CD1c-positive myeloid dendritic cell (primary cell): ENCODE results near the gene CA12.
A peak's percentile ranks its signal among the peaks of the same experiment; 100 is the strongest.
"Not testable (repeated sequence)": the region's sequence is repeated elsewhere in the genome, so short reads cannot be mapped to it uniquely, and the experiment has no call there.

Source experiments
- DNase-seq: peaks from one replicate; pipeline ENCODE4 v3.0.0-alpha.2; 2016; ENCODE audit errors: extremely low spot score

The CA12 gene

DNA sequence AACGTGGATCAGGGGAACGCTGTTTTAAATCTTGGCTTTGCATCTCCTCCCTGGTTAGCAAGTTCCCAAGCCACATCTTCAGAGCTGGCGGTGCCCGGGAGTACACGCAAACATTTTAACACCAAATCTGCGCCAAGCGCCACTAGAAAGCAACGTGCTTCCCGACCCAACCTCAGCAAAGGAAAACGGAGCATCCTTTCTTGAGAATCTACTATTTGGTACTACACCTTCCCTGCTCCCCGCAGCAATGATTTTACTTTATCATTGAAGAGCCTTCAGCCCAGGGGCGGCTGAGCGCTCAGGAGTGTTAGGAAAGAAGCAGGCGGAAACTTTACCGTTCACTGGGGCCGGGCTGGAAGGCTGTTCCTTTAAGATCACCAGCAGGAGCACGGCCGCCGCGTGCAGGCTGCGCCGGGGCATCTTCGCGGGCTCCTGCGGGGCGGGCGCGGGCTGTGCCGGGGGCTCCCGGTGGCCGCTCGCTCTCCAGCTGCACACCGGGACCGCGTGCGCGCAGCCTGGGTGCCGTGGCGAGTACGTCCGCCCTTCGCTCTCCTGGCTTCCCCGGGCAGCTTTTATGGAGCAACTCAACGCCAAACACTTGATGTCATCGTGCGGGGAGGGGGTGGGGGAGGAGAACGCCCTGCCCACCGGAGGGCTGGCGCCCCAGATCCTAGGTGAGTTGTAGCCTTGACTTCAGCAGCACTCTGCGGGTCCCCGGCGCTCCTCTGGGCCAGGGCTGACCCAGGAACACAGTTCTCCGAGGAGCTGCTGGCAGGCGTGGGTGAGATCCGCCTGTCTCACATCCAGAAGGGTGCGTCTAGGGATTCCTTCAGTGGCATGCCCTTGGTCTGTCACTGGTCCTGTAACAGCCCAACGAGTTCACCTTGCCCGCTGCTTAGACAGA, at the start of gene CA12:
Gene CA12, minus strand, starts transcription at position 546 of the 904 bp plus-strand sequence. Its CDS starts 126 bp downstream, at position 420.
- DNase-seq, result peak; percentile 39

GRCh38 chr15:63430766-63431451, 49.3 kb upstream of the CA12 start:
- no peak for DNase-seq

GRCh38 chr15:63426552-63426951, 44.9 kb upstream of the CA12 start:
- DNase-seq, result no peak

DNA sequence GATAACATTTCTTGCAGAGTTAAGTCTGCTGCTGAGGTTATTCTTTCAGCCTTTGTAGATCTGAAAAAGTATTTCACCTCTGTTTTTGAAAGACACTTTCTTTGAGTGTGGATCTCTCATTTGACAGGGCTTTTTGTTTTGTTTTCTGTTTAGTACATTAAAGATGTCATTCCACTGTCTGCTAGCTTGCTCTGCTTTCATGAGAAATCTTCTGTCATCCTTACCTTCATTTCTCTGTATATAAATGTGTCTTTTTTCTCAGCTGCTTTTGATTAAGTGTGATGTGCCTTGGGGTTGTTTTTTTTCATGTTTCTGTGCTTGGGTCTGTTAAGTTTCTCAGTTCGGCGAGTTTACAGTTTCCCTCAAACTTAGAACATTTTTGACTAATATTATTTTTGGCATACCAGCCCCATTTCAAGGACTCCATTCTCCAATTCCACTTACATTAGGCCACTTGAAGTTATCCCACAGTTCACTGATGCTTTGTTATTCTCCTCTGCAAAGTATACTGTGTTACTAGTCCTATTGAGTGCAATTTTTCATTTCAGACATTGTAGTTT, 43.9 kb upstream of the CA12 start:
- DNase-seq, result no peak

- no peak for DNase-seq
These were observed 41.4 kb upstream of the CA12 start for GRCh38 chr15:63422891-63423590.

GRCh38 chr15:63421433-63421832, 39.8 kb upstream of the CA12 start:
- no peak for DNase-seq

DNA sequence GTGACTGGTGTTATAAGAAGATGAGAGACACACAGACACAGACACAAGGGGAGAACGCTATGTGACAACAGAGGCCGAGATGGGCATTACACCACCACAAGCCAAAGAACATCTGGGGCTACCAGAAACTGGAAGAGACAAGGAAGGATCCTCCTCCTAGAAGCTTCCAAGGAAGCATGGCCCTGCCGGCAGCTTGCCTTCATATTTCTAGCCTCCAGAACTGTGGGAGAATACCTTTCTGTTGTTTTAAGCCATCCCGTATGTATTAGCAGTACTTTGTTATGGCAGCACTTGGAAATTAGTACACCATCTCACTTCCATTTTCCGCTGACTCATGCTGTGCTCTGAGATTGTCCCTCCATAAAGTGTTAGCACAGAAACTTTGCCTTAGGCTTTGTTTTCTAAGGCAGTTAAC, 38.7 kb upstream of the CA12 start:
- DNase-seq, result no peak

DNA sequence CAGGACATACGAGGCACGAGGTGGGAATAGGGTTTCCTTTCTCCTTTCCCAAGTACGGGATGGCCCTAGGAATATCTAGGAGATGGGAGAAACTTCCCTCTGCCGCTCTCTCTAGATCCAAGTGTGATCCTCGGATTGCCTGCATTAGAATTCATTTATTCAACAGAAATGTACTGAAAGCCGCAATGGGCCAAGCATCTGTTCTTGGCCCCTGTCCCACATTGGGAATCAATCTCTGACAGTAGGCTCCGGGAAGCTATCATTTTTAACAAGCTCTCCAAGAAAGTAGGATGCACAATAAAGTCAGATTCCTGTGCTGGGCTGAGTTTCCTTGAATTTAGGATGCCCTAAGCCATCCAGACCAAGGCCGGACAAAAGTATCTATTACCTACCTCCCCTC, 37.2 kb upstream of the CA12 start:
- DNase-seq, result no peak

DNA sequence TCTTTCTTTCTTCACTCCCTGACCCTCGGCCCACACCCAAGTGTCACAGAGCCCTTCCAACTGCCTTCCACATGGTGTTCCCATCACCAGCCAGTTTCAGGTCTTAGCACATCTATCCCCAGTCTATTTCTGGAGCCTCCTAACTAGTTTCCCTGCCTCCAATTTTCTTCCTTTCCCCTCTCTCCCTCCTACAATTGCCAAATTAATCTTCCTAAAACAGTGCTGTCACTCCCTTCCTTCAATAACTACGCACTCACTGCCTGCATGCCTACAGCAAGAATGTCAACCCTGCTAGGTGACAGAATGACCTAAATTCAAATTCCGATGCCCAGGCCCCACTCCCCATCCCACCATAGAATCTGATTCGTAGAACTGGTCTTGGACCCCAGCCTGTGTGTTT, 36.1 kb upstream of the CA12 start:
- no peak for DNase-seq

- DNase-seq, result not testable (repeated sequence)
These were observed 35.6 kb upstream of the CA12 start for GRCh38 chr15:63417274-63417673.

DNA sequence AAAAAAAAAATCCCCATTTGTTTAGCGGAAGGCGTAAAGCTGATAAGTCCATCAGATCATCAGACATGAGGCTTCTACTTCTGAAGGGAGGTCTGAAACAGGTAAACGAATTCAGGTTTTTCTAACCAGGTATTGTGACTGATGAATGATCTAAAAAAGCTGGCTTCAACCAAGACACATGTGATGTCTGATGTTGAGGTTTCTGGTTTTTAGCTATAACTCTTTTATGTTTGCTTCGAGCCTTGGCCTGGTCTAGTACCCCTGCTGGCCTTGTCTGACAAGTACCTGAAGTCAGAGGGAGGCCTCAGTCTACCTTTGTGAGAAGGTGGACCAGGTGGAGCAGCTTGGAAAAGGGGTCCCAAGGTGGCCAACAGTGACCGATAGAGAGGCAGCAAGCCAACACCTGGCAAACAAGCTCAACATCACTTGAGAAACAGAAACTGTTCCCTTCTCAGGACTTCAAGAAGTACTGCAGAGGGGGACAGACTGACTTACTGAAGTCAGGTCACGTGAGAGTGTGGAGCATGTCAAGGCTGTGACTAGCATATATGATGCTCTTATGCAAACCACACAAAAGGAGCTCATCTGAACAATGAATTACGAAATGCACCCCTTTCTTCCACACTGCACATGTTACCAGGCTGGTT, 33.0 kb upstream of the CA12 start:
- DNase-seq, result no peak

DNA sequence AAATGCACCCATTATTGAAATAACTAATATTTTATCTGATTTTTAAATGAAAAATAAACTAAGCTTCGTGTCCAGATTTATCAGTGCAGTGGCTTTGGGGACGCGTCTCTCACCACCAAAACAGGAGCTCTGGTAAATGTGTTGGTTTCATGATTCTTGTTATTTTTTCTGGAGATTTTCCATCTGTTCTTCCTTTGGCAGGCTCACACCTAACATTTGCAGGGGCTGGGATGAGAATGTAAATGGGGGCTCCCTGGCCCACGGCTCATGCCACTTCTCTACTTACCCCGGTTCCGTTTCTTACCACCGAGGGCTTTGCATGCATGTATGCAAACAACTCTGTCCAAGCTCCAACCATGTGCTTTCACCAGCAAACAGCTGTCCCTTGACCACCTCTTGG, 30.9 kb upstream of the CA12 start:
- DNase-seq, result no peak

DNA sequence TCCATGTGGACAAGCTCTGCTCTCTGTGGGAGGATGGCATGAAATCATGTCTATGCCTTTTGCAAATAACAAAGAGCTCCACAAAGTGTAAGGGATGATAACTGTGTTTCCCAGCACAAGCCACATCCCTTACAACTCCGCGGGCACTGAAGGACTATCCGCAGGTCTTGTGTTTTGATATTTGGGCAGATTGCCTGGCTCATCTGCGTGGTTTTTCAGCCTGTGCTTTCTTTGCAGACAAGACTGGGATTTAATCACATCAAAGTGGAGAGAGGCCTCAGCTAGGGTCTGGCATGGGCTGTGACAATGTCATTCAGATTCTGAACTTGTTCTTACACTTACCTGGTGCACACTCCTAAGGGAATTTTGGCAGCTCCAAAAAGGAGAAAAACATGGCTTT, 30.2 kb upstream of the CA12 start:
- no peak for DNase-seq

DNA sequence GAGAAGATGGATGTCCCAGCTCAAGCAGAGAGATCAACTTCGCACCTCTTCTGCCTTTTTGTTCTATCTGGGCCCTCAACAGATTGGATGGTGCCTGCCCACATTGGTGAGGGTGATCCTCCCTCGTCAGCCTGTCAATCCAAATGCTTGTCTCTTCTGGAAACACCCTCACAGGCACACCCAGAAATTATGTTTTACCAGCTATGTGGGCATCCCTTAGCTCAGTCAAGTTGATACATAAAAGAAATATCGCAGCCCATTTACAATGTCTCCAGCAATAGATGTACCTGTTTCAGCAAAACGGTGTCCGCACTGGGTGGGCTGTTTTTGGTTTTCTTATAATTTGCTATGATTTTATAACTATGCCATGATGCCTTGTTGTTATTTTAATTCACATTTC, 27.5 kb upstream of the CA12 start:
- DNase-seq, result no peak

DNA sequence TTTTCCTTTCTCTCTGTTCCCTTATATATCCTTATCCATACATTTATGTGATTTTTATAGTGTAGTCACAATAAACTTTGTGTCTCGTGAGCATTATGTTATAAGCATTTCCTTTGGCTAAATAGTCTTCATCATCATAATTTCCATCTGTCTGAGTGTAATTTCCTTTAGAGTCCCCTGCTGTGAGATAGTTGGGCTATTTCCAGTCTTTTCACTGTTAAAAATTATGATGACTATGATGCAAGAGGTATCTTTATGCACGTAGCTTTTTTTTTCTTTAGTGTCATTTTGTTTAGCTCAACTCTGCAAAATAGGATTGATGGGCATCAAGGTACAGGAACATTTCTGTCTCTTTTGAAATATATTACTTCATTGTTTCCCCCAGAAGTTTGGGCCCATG, 26.9 kb upstream of the CA12 start:
- DNase-seq, result no peak

- DNase-seq, result no peak
These were observed 26.0 kb upstream of the CA12 start for GRCh38 chr15:63407612-63408011.

- DNase-seq, result peak; percentile 14
These were observed 24.2 kb upstream of the CA12 start for GRCh38 chr15:63405683-63406390.

DNA sequence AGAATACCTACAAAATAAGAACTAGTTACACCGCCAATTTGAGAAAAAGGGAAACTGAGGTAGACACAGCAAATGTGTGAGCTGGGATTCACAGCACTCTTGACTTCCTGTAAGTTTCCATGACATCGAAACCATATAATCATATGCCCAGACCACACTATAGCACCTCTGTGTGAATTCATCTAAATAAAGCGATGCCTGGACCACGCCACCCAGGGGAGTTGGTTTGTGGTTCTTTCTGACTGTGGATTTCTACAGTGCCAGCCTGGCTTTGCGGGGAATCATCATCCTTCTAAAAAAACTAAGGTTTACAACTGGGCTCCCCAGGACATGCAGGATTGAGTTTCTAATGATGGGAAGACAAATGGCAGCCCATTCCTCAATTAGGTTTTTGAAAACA, 23.5 kb upstream of the CA12 start:
- no peak for DNase-seq

DNA sequence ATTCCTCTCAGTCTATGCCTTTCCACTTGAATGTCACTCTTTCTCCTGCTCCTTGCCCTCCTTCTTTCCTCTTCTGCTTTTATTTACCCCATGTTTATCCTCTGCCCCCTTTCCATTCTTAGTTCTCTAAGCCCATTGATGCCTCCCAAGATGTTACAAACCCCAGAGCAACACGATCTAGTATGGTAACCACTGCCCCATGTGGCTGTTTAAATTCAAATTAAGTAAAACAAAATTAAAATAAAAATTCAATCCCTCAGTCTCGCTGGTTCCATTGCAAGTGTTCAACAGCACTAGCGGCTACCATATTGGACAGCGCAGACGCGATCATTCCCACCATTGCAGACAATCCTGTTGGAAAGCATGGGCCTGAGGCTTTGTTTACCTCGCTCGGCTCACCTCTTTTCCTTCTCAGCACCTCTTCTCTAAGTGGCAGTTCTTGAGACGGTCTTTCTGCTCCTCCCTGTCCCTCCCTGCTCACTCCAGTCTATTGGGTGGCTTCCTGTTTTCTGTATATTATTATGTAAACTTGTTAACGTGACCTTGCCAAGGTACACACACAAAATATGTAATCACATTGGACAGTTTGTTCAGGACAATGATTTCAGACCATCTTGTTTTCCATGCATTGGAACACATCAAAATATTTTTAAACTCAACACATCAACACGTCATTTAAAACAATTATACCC, 21.8 kb upstream of the CA12 start:
- DNase-seq, result no peak

DNA sequence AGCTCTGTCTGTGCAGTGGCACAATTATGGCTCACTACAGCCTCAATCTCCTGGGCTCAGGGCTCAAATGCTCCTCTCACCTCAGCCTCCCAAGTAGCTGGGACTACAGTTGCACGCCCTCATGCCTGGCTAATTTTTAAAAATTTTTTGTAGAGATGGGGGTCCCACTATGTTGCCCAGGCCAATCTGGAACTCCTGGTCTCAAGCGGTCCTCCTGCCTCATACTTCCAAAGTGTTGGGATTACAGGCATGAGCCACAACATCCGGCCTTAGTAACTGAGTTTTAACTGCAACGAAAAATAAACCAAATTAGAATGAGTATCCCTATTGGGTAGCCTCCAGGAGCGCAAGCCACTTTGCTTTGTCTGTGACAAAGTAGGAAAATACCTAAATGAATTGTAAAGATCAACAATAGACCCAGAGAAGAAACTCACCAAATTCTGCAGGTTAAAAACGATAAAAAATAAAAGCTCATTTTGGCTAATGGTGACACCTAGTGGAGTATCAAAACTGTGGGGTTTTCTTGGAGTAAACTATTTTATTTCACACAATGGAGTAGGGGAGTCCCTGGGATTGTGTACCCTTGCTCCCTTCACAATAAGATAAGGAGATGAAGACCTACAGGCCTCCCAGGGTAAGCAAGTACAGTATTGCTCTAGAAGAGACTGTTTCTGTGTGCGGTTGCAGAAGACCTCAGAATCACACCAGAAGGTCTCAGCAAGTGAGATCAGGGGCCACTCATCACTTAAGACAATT, 21.0 kb upstream of the CA12 start:
- peak; percentile 59 for DNase-seq
